ENCODE measurements around the gene MAP3K21. TPM values are rescaled to one million over a fixed set of nuclear protein-coding genes. Genes with fewer than 3 reads are reported as not detected.

MAP3K21 gene
- polyA plus RNA-seq, 2 donors: 1.4 TPM

GRCh38 chr1:233393084-233393840 is 65.7 kb downstream of the MAP3K21 start:
- Histone ChIP-seq H3K27me3 (ENCODE audit: control insufficient read depth in 1 of 2, insufficient read depth in 2 of 2, low read length in 2 of 2) (peaks cover 0 to 3% of the 10 kb centered on the region in 2 donors), H3K4me3 (ENCODE audit: low read depth in 1 of 2, low read length in 2 of 2) (no peak overlapping the region)
- 62 to 66% methylated on average over 10 of the region's 10 CpGs for WGBS, 2 donors

GRCh38 chr1:233393926-233394680 is 66.6 kb downstream of the MAP3K21 start:
- Histone ChIP-seq H3K4me3 (ENCODE audit: low read depth in 1 of 2, low read length in 2 of 2) (no peak overlapping the region), H3K4me1 (ENCODE audit: control insufficient read depth in 2 of 2, insufficient read depth in 2 of 2, low read length in 1 of 2) (no peaks in the 10 kb centered on the region), H3K36me3 (ENCODE audit: control insufficient read depth in 2 of 2, insufficient read depth in 2 of 2, low read length in 1 of 2) (no peaks in the 10 kb centered on the region), H3K9me3 (ENCODE audit: control insufficient read depth in 2 of 2, insufficient read depth in 1 of 2, low read depth in 1 of 2, low read length in 1 of 2) (no peaks in the 10 kb centered on the region), H3K27ac (ENCODE audit: low read depth in 2 of 2, low read length in 1 of 2) (no peak overlapping the region), H3K27me3 (ENCODE audit: control insufficient read depth in 1 of 2, insufficient read depth in 2 of 2, low read length in 2 of 2) (peaks cover 0 to 3% of the 10 kb centered on the region in 2 donors)
- 78 to 85% methylated on average over 3 of the region's 3 CpGs for WGBS, 2 donors

More at GRCh38 chr1:233393084-233393840, 65.7 kb downstream of the MAP3K21 start:
- H3K9me3 ChIP-seq (ENCODE audit: control insufficient read depth in 2 of 2, insufficient read depth in 1 of 2, low read depth in 1 of 2, low read length in 1 of 2): no peaks in the 10 kb centered on the region
- H3K27ac ChIP-seq (ENCODE audit: low read depth in 2 of 2, low read length in 1 of 2): no peak overlapping the region
- H3K36me3 ChIP-seq (ENCODE audit: control insufficient read depth in 2 of 2, insufficient read depth in 2 of 2, low read length in 1 of 2): no peaks in the 10 kb centered on the region
- no peaks in the 10 kb centered on the region for H3K4me1 ChIP-seq (ENCODE audit: control insufficient read depth in 2 of 2, insufficient read depth in 2 of 2, low read length in 1 of 2)

GRCh38 chr1:233394860-233395717 is 67.6 kb downstream of the MAP3K21 start:
- WGBS, 2 donors: 64% methylated on average over 13 of the region's 13 CpGs
- H3K36me3 ChIP-seq (ENCODE audit: control insufficient read depth in 2 of 2, insufficient read depth in 2 of 2, low read length in 1 of 2): no peaks in the 10 kb centered on the region

GRCh38 chr1:233395863-233396646 is 68.5 kb downstream of the MAP3K21 start:
- no peak overlapping the region for H3K27ac ChIP-seq (ENCODE audit: low read depth in 2 of 2, low read length in 1 of 2)
- no peaks in the 10 kb centered on the region for H3K9me3 ChIP-seq (ENCODE audit: control insufficient read depth in 2 of 2, insufficient read depth in 1 of 2, low read depth in 1 of 2, low read length in 1 of 2)
- no peaks in the 10 kb centered on the region for H3K36me3 ChIP-seq (ENCODE audit: control insufficient read depth in 2 of 2, insufficient read depth in 2 of 2, low read length in 1 of 2)
- H3K4me3 ChIP-seq (ENCODE audit: low read depth in 1 of 2, low read length in 2 of 2): no peak overlapping the region
- no peaks in the 10 kb centered on the region for H3K27me3 ChIP-seq (ENCODE audit: control insufficient read depth in 1 of 2, insufficient read depth in 2 of 2, low read length in 2 of 2)
- 79 to 86% methylated on average over 15 of the region's 15 CpGs for WGBS, 2 donors
- H3K4me1 ChIP-seq (ENCODE audit: control insufficient read depth in 2 of 2, insufficient read depth in 2 of 2, low read length in 1 of 2): no peaks in the 10 kb centered on the region

More at GRCh38 chr1:233394860-233395717, 67.6 kb downstream of the MAP3K21 start:
- no peak overlapping the region for H3K27ac ChIP-seq (ENCODE audit: low read depth in 2 of 2, low read length in 1 of 2)
- no peak overlapping the region for H3K4me3 ChIP-seq (ENCODE audit: low read depth in 1 of 2, low read length in 2 of 2)
- no peaks in the 10 kb centered on the region for H3K27me3 ChIP-seq (ENCODE audit: control insufficient read depth in 1 of 2, insufficient read depth in 2 of 2, low read length in 2 of 2)
- no peaks in the 10 kb centered on the region for H3K4me1 ChIP-seq (ENCODE audit: control insufficient read depth in 2 of 2, insufficient read depth in 2 of 2, low read length in 1 of 2)
- no peaks in the 10 kb centered on the region for H3K9me3 ChIP-seq (ENCODE audit: control insufficient read depth in 2 of 2, insufficient read depth in 1 of 2, low read depth in 1 of 2, low read length in 1 of 2)

GRCh38 chr1:233406339-233406960 is 78.9 kb downstream of the MAP3K21 start:
- no peaks in the 10 kb centered on the region for H3K4me1 ChIP-seq (ENCODE audit: control insufficient read depth in 2 of 2, insufficient read depth in 2 of 2, low read length in 1 of 2)
- H3K36me3 ChIP-seq (ENCODE audit: control insufficient read depth in 2 of 2, insufficient read depth in 2 of 2, low read length in 1 of 2): no peaks in the 10 kb centered on the region
- 86 to 91% methylated on average over 4 of the region's 4 CpGs for WGBS, 2 donors
- no peaks in the 10 kb centered on the region for H3K27me3 ChIP-seq (ENCODE audit: control insufficient read depth in 1 of 2, insufficient read depth in 2 of 2, low read length in 2 of 2)
- H3K9me3 ChIP-seq (ENCODE audit: control insufficient read depth in 2 of 2, insufficient read depth in 1 of 2, low read depth in 1 of 2, low read length in 1 of 2): no peaks in the 10 kb centered on the region
- no peak overlapping the region for H3K4me3 ChIP-seq (ENCODE audit: low read depth in 1 of 2, low read length in 2 of 2)
- no peak overlapping the region for H3K27ac ChIP-seq (ENCODE audit: low read depth in 2 of 2, low read length in 1 of 2)

- Histone ChIP-seq H3K4me1 (ENCODE audit: control insufficient read depth in 2 of 2, insufficient read depth in 2 of 2, low read length in 1 of 2) (no peaks in the 10 kb centered on the region), H3K36me3 (ENCODE audit: control insufficient read depth in 2 of 2, insufficient read depth in 2 of 2, low read length in 1 of 2) (no peaks in the 10 kb centered on the region), H3K4me3 (ENCODE audit: low read depth in 1 of 2, low read length in 2 of 2) (no peak overlapping the region), H3K27me3 (ENCODE audit: control insufficient read depth in 1 of 2, insufficient read depth in 2 of 2, low read length in 2 of 2) (no peaks in the 10 kb centered on the region), H3K27ac (ENCODE audit: low read depth in 2 of 2, low read length in 1 of 2) (no peak overlapping the region), H3K9me3 (ENCODE audit: control insufficient read depth in 2 of 2, insufficient read depth in 1 of 2, low read depth in 1 of 2, low read length in 1 of 2) (no peaks in the 10 kb centered on the region)
- 70 to 74% methylated on average over 6 of the region's 6 CpGs for WGBS, 2 donors
Measured at GRCh38 chr1:233406994-233407631, 79.6 kb downstream of the MAP3K21 start.

GRCh38 chr1:233409540-233409939 is 82.0 kb downstream of the MAP3K21 start:
- Histone ChIP-seq H3K36me3 (ENCODE audit: control insufficient read depth in 2 of 2, insufficient read depth in 2 of 2, low read length in 1 of 2) (no peaks in the 10 kb centered on the region), H3K4me1 (ENCODE audit: control insufficient read depth in 2 of 2, insufficient read depth in 2 of 2, low read length in 1 of 2) (no peaks in the 10 kb centered on the region)

GRCh38 chr1:233410906-233411305 is 83.4 kb downstream of the MAP3K21 start:
- no peaks in the 10 kb centered on the region for H3K27me3 ChIP-seq (ENCODE audit: control insufficient read depth in 1 of 2, insufficient read depth in 2 of 2, low read length in 2 of 2)
- H3K36me3 ChIP-seq (ENCODE audit: control insufficient read depth in 2 of 2, insufficient read depth in 2 of 2, low read length in 1 of 2): no peaks in the 10 kb centered on the region
- no peaks in the 10 kb centered on the region for H3K9me3 ChIP-seq (ENCODE audit: control insufficient read depth in 2 of 2, insufficient read depth in 1 of 2, low read depth in 1 of 2, low read length in 1 of 2)
- no peak overlapping the region for H3K27ac ChIP-seq (ENCODE audit: low read depth in 2 of 2, low read length in 1 of 2)
- WGBS, 2 donors: 69 to 74% methylated on average over 5 of the region's 5 CpGs
- H3K4me3 ChIP-seq (ENCODE audit: low read depth in 1 of 2, low read length in 2 of 2): no peak overlapping the region
- H3K4me1 ChIP-seq (ENCODE audit: control insufficient read depth in 2 of 2, insufficient read depth in 2 of 2, low read length in 1 of 2): no peaks in the 10 kb centered on the region

More at GRCh38 chr1:233409540-233409939, 82.0 kb downstream of the MAP3K21 start:
- Histone ChIP-seq H3K4me3 (ENCODE audit: low read depth in 1 of 2, low read length in 2 of 2) (no peak overlapping the region), H3K27ac (ENCODE audit: low read depth in 2 of 2, low read length in 1 of 2) (no peak overlapping the region), H3K27me3 (ENCODE audit: control insufficient read depth in 1 of 2, insufficient read depth in 2 of 2, low read length in 2 of 2) (no peaks in the 10 kb centered on the region), H3K9me3 (ENCODE audit: control insufficient read depth in 2 of 2, insufficient read depth in 1 of 2, low read depth in 1 of 2, low read length in 1 of 2) (no peaks in the 10 kb centered on the region)
- WGBS, 2 donors: 19 to 39% methylated on average over 2 of the region's 2 CpGs

Measured in esophagus (tissue), 2 donors.